K562 (cell line): ENCODE data around the gene CNOT4.

Experiments used
- BHLHE40 ChIP-seq: IDR thresholded peaks from 2 replicates; pipeline ENCODE4 v1.6.1; 2011; ENCODE audit warnings: low read length, improper control_type of control experiment
- HMG20A ChIP-seq: fragments of 450-650 bp; formaldehyde crosslinking; conservative IDR thresholded peaks from 2 replicates; pipeline ENCODE4 v1.4.0; 2020; ENCODE audit warnings: mild to moderate bottlenecking, mixed read lengths
- KDM1A ChIP-seq, 2 experiments: fragments of 450-650 bp; IDR thresholded peaks; 2 replicates each; pipeline ENCODE4 v1.6.1; 2016; ENCODE audit warnings: mild to moderate bottlenecking in 2 of 2
- MCM5 ChIP-seq: fragments of 450-650 bp; IDR thresholded peaks from 2 replicates; pipeline ENCODE4 v1.6.1; 2016; ENCODE audit warnings: low read depth
- NR3C1 ChIP-seq: sonication (generic); formaldehyde crosslinking; IDR thresholded peaks from 2 replicates; pipeline ENCODE4 v1.8.1; 2022; ENCODE audit warnings: missing genetic modification reagents
- RAD21 ChIP-seq, 2 experiments: fragments of 250-450 bp in 1 of 2; fragments of 450-650 bp in 1 of 2; sonication (Bioruptor Pico) in 1 of 2; formaldehyde crosslinking in 1 of 2; IDR thresholded peaks in 1 of 2; conservative IDR thresholded peaks in 1 of 2; 2 replicates each; pipeline versions ENCODE4 v1.4.0 to v1.8.0; 2020 to 2022; ENCODE audit warnings: mild to moderate bottlenecking in 2 of 2, moderate library complexity in 1 of 2
- TAF7 ChIP-seq: fragments of 450-650 bp; IDR thresholded peaks from 2 replicates; pipeline ENCODE4 v1.6.1; 2016; ENCODE audit warnings: missing genetic modification characterization, missing compliant biosample characterization
- TRIM24 ChIP-seq, 2 experiments: fragments of 450-650 bp; IDR thresholded peaks; 2 replicates each; pipeline ENCODE4 v1.6.1; 2016
- ZBTB33 ChIP-seq: sonication (generic); formaldehyde crosslinking; IDR thresholded peaks from 2 replicates; pipeline ENCODE4 v1.8.1; 2023; ENCODE audit warnings: mild to moderate bottlenecking, missing genetic modification reagents
- ZSCAN29 ChIP-seq: fragments of 450-650 bp; IDR thresholded peaks from 2 replicates; pipeline ENCODE4 v1.6.1; 2017
- TF ChIP-seq, protein P1 (sequence below), 3 experiments: IDR thresholded peaks in 2 of 3; conservative IDR thresholded peaks in 1 of 3; 2 replicates each; pipeline ENCODE4 v1.5.1; 2011 to 2012; ENCODE audit warnings: low read length in 3 of 3, mild to moderate bottlenecking in 3 of 3, control low read depth in 2 of 3, improper control_type of control experiment in 1 of 3, inconsistent platforms in 1 of 3, low read depth in 1 of 3, mixed read lengths in 1 of 3, moderate library complexity in 1 of 3; ENCODE audit not compliant: insufficient read depth in 2 of 3

GRCh38 chr7:135525426-135525825, 15.5 kb upstream of the CNOT4 start:
- TF ChIP-seq MCM5 (no peak), ZBTB33 (CRISPR knock-in tag) (no peak), NR3C1 (CRISPR knock-in tag) (no peak), BHLHE40 (no peak), RAD21 (CRISPR knock-in tag; conservative IDR thresholded peaks at IDR 0.05 in 1 of 2, IDR thresholded peaks at IDR 0.05 in 1 of 2) (no peak), ZSCAN29 (no peak), TAF7 (tag) (no peak), KDM1A (IDR thresholded peaks at IDR 0.05) (0 out of 4 replicates have a peak, but pooled peaks have one; percentile 18 to 32), TRIM24 (IDR thresholded peaks at IDR 0.05) (no peak), HMG20A (CRISPR knock-in tag) (no peak)
- TF ChIP-seq, protein P1, sequence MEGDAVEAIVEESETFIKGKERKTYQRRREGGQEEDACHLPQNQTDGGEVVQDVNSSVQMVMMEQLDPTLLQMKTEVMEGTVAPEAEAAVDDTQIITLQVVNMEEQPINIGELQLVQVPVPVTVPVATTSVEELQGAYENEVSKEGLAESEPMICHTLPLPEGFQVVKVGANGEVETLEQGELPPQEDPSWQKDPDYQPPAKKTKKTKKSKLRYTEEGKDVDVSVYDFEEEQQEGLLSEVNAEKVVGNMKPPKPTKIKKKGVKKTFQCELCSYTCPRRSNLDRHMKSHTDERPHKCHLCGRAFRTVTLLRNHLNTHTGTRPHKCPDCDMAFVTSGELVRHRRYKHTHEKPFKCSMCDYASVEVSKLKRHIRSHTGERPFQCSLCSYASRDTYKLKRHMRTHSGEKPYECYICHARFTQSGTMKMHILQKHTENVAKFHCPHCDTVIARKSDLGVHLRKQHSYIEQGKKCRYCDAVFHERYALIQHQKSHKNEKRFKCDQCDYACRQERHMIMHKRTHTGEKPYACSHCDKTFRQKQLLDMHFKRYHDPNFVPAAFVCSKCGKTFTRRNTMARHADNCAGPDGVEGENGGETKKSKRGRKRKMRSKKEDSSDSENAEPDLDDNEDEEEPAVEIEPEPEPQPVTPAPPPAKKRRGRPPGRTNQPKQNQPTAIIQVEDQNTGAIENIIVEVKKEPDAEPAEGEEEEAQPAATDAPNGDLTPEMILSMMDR (IDR thresholded peaks at IDR 0.05 in 2 of 3, conservative IDR thresholded peaks at IDR 0.05 in 1 of 3; ENCODE audit: insufficient read depth in 2 of 3, low read depth in 1 of 3, low read length in 3 of 3), result no peak
